K562 (cell line): ENCODE data around the gene POU3F1. TPM values are rescaled to one million over a fixed set of nuclear protein-coding genes. Genes with fewer than 3 reads are reported as not detected.

ENCODE experiments used
- E2F6 ChIP-seq, 2 experiments: IDR thresholded peaks; 2 replicates each; pipeline ENCODE4 v1.6.1; 2011; ENCODE audit warnings: borderline replicate concordance in 1 of 2, control low read depth in 1 of 2, low read depth in 1 of 2, low read length in 1 of 2, mild to moderate bottlenecking in 1 of 2, mixed read lengths in 1 of 2, moderate library complexity in 1 of 2; ENCODE audit not compliant: insufficient read depth in 1 of 2, insufficient read length in 1 of 2, poor library complexity in 1 of 2, severe bottlenecking in 1 of 2; ENCODE audit errors: extremely low read depth in 1 of 2
- FOXP4 ChIP-seq: sonication (generic); formaldehyde crosslinking; IDR thresholded peaks from 2 replicates; pipeline ENCODE4 v1.8.0; 2022; ENCODE audit warnings: mild to moderate bottlenecking, missing genetic modification reagents, borderline replicate concordance
- L3MBTL2 ChIP-seq: fragments of 450-650 bp; IDR thresholded peaks from 2 replicates; pipeline ENCODE4 v1.6.1; 2016; ENCODE audit warnings: mild to moderate bottlenecking, moderate library complexity
- MAX ChIP-seq: sonication (generic); formaldehyde crosslinking; IDR thresholded peaks from 2 replicates; pipeline ENCODE4 v1.9.0; 2022; ENCODE audit warnings: mild to moderate bottlenecking, missing genetic modification reagents
- MIER1 ChIP-seq: fragments of 450-650 bp; IDR thresholded peaks from 2 replicates; pipeline ENCODE4 v1.6.1; 2016; ENCODE audit warnings: antibody characterized with exemption, mild to moderate bottlenecking, low read depth
- MYC ChIP-seq, 2 experiments: fragments of 250-450 bp in 1 of 2; sonication (Bioruptor Pico) in 1 of 2; IDR thresholded peaks; 2 replicates each; pipeline versions ENCODE4 v1.5.1 to v1.6.1; 2012 to 2021; ENCODE audit warnings: low read depth in 2 of 2, borderline replicate concordance in 1 of 2, improper control_type of control experiment in 1 of 2, low read length in 1 of 2, mild to moderate bottlenecking in 1 of 2, moderate library complexity in 1 of 2
- SIN3A ChIP-seq, 2 experiments: fragments of 150-350 bp in 1 of 2; IDR thresholded peaks; 2 replicates each; pipeline ENCODE4 v1.6.1; 2011 to 2016; ENCODE audit warnings: borderline replicate concordance in 2 of 2, low read depth in 2 of 2, low read length in 2 of 2, mild to moderate bottlenecking in 2 of 2, moderate library complexity in 2 of 2; ENCODE audit not compliant: control insufficient read depth in 1 of 2
- ZNF316 ChIP-seq: fragments of 450-650 bp; IDR thresholded peaks from 2 replicates; pipeline ENCODE4 v1.6.1; 2016
- polyA plus RNA-seq, 8 experiments: library from polyadenylated mRNA; depleted of rRNA in 4 of 8; stranded (reverse) in 5 of 8; unstranded in 3 of 8; fragments of >200 nt; fragmentation: Nextera tagmentation in 2 of 8; fragmentation: Illumina TruSeq in 1 of 8; extraction: Ambion mirVana in 2 of 8; extraction: Trizol in 1 of 8; gene quantifications; 2 replicates each; pipeline versions ENCODE4 v1.2.1 to v1.2.3, GENCODE V29; 2011 to 2014; ENCODE audit warnings: inconsistent platforms in 1 of 8, missing spikeins in 1 of 8
- total RNA-seq, 7 experiments: library from RNA; depleted of rRNA in 6 of 7; stranded (reverse); fragments of >200 nt in 6 of 7; fragmentation: Illumina TruSeq in 2 of 7; extraction: Trizol in 2 of 7; gene quantifications; 2 replicates each; pipeline versions ENCODE4 v1.2.1 to v1.2.3, GENCODE V29; 2011 to 2021; ENCODE audit warnings: low replicate concordance in 1 of 7

POU3F1 gene
- total and polyA plus RNA-seq, 9 of the 15 experiments (the other 6 are each of a cell fraction or from before 2014, with no cell fraction given): 0.09 TPM; not detected in 8

- TF ChIP-seq FOXP4 (CRISPR knock-in tag) (0 out of 2 replicates have a peak, but pooled peaks have one; percentile 21), ZNF316 (peak; percentile 72), SIN3A (IDR thresholded peaks at IDR 0.05; ENCODE audit: borderline replicate concordance in 2 of 2, control insufficient read depth in 1 of 2, low read depth in 2 of 2, low read length in 2 of 2) (0 out of 4 replicates have a peak, but pooled peaks of 1 of the 2 experiments have one; percentile 35), MIER1 (0 out of 2 replicates have a peak, but pooled peaks have one; percentile 13), MYC (IDR thresholded peaks at IDR 0.05; ENCODE audit: low read depth, low read length) (0 out of 2 replicates have a peak, but pooled peaks have one; percentile 31), MYC (CRISPR knock-in tag; IDR thresholded peaks at IDR 0.05; ENCODE audit: borderline replicate concordance, low read depth) (no peak), E2F6 (IDR thresholded peaks at IDR 0.05; ENCODE audit: borderline replicate concordance in 1 of 2, extremely low read depth in 1 of 2, insufficient read depth in 1 of 2, insufficient read length in 1 of 2, low read depth in 1 of 2, low read length in 1 of 2, poor library complexity in 1 of 2, severe bottlenecking in 1 of 2) (peak in 1 of 2 experiments; percentile 56), L3MBTL2 (0 out of 2 replicates have a peak, but pooled peaks have one; percentile 51), MAX (peak; percentile 0; the same call in 1 of the 2 replicates)
These were observed 40.4 kb downstream of the POU3F1 start (continued) for GRCh38 chr1:38006008-38006828.
